ENCODE results near the gene ZNF544.

ZNF544 gene

GRCh38 chr19:58203814-58204475, 24.8 kb upstream of the ZNF544 start:
- H3K27ac ChIP-seq, result no peak overlapping the region
- H3K4me3 ChIP-seq, result peak overlapping the region; percentile 42
- TF ChIP-seq CTCF (IDR thresholded peaks at IDR 0.05), result no peak
- peak; percentile 50 for DNase-seq (ENCODE audit: low spot score)

GRCh38 chr19:58204566-58204965, 24.1 kb upstream of the ZNF544 start:
- peak; percentile 22 for DNase-seq (ENCODE audit: low spot score)
- no peak for TF ChIP-seq CTCF (IDR thresholded peaks at IDR 0.05)
- H3K27ac ChIP-seq, result no peak overlapping the region
- peak overlapping the region; percentile 42 for H3K4me3 ChIP-seq

- DNase-seq (ENCODE audit: low spot score), result no peak
- no peak for TF ChIP-seq CTCF (IDR thresholded peaks at IDR 0.05)
- no peak overlapping the region for H3K27ac ChIP-seq
- peak overlapping the region; percentile 46 for H3K4me3 ChIP-seq
These were observed 19.1 kb upstream of the ZNF544 start for GRCh38 chr19:58209577-58209976.

GRCh38 chr19:58212336-58213074, 16.2 kb upstream of the ZNF544 start:
- DNase-seq (ENCODE audit: low spot score), result no peak
- Histone ChIP-seq H3K27ac (no peak overlapping the region), H3K4me3 (peak overlapping the region; percentile 38)
- TF ChIP-seq CTCF (IDR thresholded peaks at IDR 0.05), result no peak

GRCh38 chr19:58213075-58213369, 15.7 kb upstream of the ZNF544 start:
- no peak for DNase-seq (ENCODE audit: low spot score)
- Histone ChIP-seq H3K27ac (no peak overlapping the region), H3K4me3 (peak overlapping the region; percentile 38)
- TF ChIP-seq CTCF (IDR thresholded peaks at IDR 0.05), result no peak

- no peak for DNase-seq (ENCODE audit: low spot score)
- TF ChIP-seq CTCF (IDR thresholded peaks at IDR 0.05), result no peak
- Histone ChIP-seq H3K4me3 (no peak overlapping the region), H3K27ac (no peak overlapping the region)
These were observed 11.6 kb upstream of the ZNF544 start for GRCh38 chr19:58217069-58217481.
